Mucosa of descending colon (tissue), 3 donors: ENCODE results near the gene PTPRM. TPM values are rescaled to one million over a fixed set of nuclear protein-coding genes. Genes with fewer than 3 reads are reported as not detected.

Source experiments
- ATAC-seq: fragments of 200-7000 bp; cut with Tn5 transposase; one replicate; pipeline ENCODE4 v1.9.1; 2020; ENCODE audit warnings: mild to moderate bottlenecking, moderate library complexity
- DNase-seq, 3 donors: peaks; one replicate each; pipeline ENCODE4 v3.0.0-alpha.2; 2020
- H3K36me3 ChIP-seq: fragments of 200-600 bp; one replicate; pipeline ENCODE4 v1.8.0; 2021; ENCODE audit warnings: low read depth, mild to moderate bottlenecking
- H3K4me1 ChIP-seq: fragments of 200-600 bp; one replicate; pipeline ENCODE4 v1.8.0; 2021; ENCODE audit warnings: low read depth, mild to moderate bottlenecking
- H3K4me3 ChIP-seq: fragments of 200-600 bp; one replicate; pipeline ENCODE4 v1.8.0; 2021; ENCODE audit warnings: mild to moderate bottlenecking
- H3K9me3 ChIP-seq: fragments of 200-600 bp; one replicate; pipeline ENCODE4 v1.8.0; 2021; ENCODE audit warnings: mild to moderate bottlenecking
- intact Hi-C, 2 donors: fragments of 100-400 bp; cut with DNase I in 1 of 2; cut with micrococcal nuclease in 1 of 2; formaldehyde crosslinking; loops; one replicate each; pipeline versions ENCODE4 v1.11.0 to v1.11.1; 2022; cut with DNase I, micrococcal nuclease
- total RNA-seq, 3 donors: library from RNA; stranded (reverse); fragmentation: NEBNext Ultra II Directional in 2 of 3; extraction: Animal tissue kit (Norgen Biotek cat#: 25700) in 2 of 3; gene quantifications; one replicate each; pipeline versions ENCODE4 v1.2.1 to v1.2.4, GENCODE V29; 2021 to 2023
- TF ChIP-seq, protein P1 (sequence below): fragments of 200-600 bp; IDR thresholded peaks from one replicate; pipeline ENCODE4 v1.8.0; 2022; ENCODE audit warnings: antibody characterized with exemption, mild to moderate bottlenecking
- donor health status: DM: no; HTN: no; CAD: no; lungs with moderate emphysema.
- donor health status: DM: no; HTN: no; CAD: no.
- donor health status: DM: no; HTN: yes; CAD: no.

PTPRM gene
- total RNA-seq, 3 donors from 2014 or later, result 15.3 to 41.1 (median 19.6) TPM

DNA sequence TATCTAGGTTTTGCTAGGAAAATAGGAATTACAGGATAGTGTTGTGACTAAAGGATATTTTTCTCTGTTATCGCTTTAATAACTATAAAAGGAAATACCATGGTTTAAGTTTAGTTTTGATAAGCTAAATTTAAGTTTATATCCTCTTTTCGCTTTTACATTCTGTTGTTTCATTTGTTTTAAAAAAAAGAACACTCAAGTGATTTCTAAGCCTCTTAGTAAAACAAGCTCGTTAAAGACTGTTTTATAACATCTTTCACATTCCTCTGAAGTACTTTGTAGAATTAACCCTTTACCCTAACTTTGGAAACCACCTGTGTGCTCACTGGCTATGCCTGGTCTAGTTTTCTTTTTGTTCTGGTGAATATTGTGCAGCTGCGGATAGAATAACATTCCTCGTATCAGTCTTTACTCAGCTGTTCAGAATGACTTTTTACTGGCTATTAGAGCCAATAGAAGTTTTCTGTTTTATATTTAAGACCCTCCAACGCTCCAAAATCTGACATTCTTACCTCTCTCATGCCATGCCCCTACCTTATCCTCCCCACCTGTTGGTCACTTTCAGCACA is 183.1 kb downstream of the PTPRM start:
- intact Hi-C loops, result no loop called here
- TF ChIP-seq, protein P1, sequence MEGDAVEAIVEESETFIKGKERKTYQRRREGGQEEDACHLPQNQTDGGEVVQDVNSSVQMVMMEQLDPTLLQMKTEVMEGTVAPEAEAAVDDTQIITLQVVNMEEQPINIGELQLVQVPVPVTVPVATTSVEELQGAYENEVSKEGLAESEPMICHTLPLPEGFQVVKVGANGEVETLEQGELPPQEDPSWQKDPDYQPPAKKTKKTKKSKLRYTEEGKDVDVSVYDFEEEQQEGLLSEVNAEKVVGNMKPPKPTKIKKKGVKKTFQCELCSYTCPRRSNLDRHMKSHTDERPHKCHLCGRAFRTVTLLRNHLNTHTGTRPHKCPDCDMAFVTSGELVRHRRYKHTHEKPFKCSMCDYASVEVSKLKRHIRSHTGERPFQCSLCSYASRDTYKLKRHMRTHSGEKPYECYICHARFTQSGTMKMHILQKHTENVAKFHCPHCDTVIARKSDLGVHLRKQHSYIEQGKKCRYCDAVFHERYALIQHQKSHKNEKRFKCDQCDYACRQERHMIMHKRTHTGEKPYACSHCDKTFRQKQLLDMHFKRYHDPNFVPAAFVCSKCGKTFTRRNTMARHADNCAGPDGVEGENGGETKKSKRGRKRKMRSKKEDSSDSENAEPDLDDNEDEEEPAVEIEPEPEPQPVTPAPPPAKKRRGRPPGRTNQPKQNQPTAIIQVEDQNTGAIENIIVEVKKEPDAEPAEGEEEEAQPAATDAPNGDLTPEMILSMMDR, result no peak
- no peaks in the 10 kb centered on the region for H3K4me1 ChIP-seq

DNA sequence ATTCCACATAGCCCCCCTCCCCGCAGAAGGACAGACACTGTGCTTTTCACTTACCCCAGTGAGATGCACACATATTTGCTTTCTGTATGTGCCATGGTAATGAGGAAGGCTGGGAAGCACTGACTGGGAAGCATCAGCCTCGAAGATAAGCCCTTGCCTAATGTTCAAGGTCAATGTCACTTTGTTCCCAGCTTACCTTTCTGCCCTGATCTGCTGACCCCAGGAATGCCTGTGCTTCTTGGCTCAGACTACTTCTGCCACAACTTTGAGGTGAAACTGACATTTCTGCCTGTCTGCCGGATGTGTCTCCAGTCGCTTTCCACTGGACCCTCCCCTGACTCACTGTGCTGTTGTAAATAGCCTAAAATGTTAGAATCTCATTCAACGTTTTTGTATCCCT is 183.8 kb downstream of the PTPRM start:
- H3K4me3 ChIP-seq, result no peak overlapping the region
- no peak for ATAC-seq
- H3K36me3 ChIP-seq, result no peaks in the 10 kb centered on the region
- intact Hi-C loops, result no loop called here
- DNase-seq, result no peak
- TF ChIP-seq, protein P1, result no peak
- H3K9me3 ChIP-seq, result peaks cover under 1% of the 10 kb centered on the region
- no peaks in the 10 kb centered on the region for H3K4me1 ChIP-seq

More for the DNA sequence above, 183.1 kb downstream of the PTPRM start:
- DNase-seq, result no peak
- Histone ChIP-seq H3K9me3 (peaks cover 2% of the 10 kb centered on the region), H3K36me3 (no peaks in the 10 kb centered on the region), H3K4me3 (no peak overlapping the region)
- ATAC-seq, result no peak

GRCh38 chr18:7754258-7754657 is 187.1 kb downstream of the PTPRM start:
- no peak for ATAC-seq
- no peak overlapping the region for H3K4me3 ChIP-seq
- intact Hi-C loops, result no loop called here
- no peaks in the 10 kb centered on the region for H3K9me3 ChIP-seq
- no peaks in the 10 kb centered on the region for H3K4me1 ChIP-seq
- TF ChIP-seq, protein P1, result no peak
- H3K36me3 ChIP-seq, result no peaks in the 10 kb centered on the region
- DNase-seq, result no peak

- ATAC-seq (no peak), DNase-seq (no peak)
- H3K9me3 ChIP-seq, result no peaks in the 10 kb centered on the region
- H3K4me3 ChIP-seq, result no peak overlapping the region
- H3K4me1 ChIP-seq, result no peaks in the 10 kb centered on the region
- intact Hi-C loops, result no loop called here
- H3K36me3 ChIP-seq, result no peaks in the 10 kb centered on the region
- TF ChIP-seq, protein P1, result no peak
Measured at GRCh38 chr18:7754725-7755181, 187.6 kb downstream of the PTPRM start.

DNA sequence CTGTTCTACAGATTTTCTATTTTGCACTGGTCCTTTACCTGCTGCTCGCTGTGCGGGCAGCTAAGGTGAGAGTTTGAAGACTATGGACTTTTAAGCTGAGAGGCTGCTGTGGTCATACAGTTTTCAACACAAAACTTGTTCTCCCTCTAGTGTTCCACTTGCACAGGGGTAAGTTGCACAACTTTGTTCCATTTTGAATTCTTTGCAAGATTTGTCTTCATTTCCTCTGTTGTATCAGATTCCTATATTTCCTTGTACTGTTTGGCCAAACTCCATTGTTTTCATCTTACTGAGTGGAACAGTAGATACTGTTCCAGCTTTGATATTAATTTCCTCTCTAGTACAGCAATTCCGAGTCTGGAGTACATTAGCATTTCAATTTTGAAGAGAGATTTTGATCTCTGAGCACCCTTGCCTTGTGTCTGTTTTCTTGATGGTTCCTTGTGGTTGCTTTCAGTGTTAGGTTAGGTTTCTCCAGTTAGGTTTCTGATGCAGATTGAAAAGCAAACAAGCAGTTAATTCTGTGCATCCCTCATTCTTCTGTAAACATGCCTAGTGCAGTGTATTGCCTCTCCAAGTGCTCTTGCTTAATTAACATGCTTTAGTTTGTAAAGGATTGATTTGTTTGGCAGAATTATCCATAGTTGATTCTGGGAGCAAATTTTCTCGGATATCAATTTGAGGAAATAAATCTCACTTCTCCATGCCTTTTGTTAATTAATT is 188.8 kb downstream of the PTPRM start:
- Histone ChIP-seq H3K4me3 (no peak overlapping the region), H3K9me3 (no peaks in the 10 kb centered on the region), H3K4me1 (no peaks in the 10 kb centered on the region), H3K36me3 (no peaks in the 10 kb centered on the region)
- ATAC-seq (no peak), DNase-seq (no peak)
- TF ChIP-seq, protein P1, result no peak
- intact Hi-C loops, result no loop called here
